K562 treated with DMSO at 1 percent for 24 hours (cell line): ENCODE data around the gene VCPKMT. TPM values are rescaled to one million over a fixed set of nuclear protein-coding genes. Genes with fewer than 3 reads are reported as not detected.

Source experiments
- total RNA-seq: library from RNA; unstranded; fragments of 300-600 nt; gene quantifications from 2 replicates; pipeline ENCODE4 v1.2.3, GENCODE V29; 2022; ENCODE audit warnings: low read depth; ENCODE audit not compliant: insufficient read depth

The VCPKMT gene
- 2.2 and 3.2 TPM in 2 replicates for total RNA-seq

GRCh38 chr14:50116181-50116956 lies at the start of gene VCPKMT:
VCPKMT (minus strand) TSS chr14:50116572; CDS start chr14:50116552, 20 bp downstream.

Other genes starting within 250 kb of the VCPKMT start
- gene ARF6, start 223.5 kb downstream of the VCPKMT start, total RNA-seq, result 32.6 and 34.8 TPM in 2 replicates
- gene SOS2, start 115.0 kb upstream of the VCPKMT start, total RNA-seq, result 6.4 and 7.8 TPM in 2 replicates
- 7.3 and 9.8 TPM in 2 replicates for gene L2HGDH, start 195.7 kb upstream of the VCPKMT start, total RNA-seq
- gene DMAC2L, start 195.8 kb upstream of the VCPKMT start, total RNA-seq, result 4.5 and 5.6 TPM in 2 replicates